ENCODE results near the gene ADGRL1.

Gene ADGRL1

DNA sequence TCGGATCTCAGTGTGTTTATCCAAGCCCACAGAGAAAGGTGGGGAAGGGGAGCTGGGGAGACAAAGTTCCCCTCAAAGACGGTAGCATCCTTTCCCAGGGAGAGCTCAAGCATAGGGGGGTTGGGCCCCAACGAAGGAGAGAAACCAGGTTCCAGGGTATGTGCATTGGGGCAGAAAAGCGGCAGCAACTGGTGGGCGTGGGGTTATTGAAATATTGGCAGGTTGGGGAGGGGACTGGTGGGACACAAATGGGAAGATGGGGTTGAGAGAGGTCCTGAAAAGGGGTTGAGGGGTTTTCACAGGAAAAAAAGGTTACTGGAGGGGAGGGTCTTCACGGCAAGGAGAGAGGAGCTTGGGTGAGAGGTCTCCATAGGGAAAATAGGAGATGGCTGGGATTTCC is 70.6 kb downstream of the ADGRL1 start:
- no peaks in the 10 kb centered on the region for H3K9me3 Mint-ChIP-seq

DNA sequence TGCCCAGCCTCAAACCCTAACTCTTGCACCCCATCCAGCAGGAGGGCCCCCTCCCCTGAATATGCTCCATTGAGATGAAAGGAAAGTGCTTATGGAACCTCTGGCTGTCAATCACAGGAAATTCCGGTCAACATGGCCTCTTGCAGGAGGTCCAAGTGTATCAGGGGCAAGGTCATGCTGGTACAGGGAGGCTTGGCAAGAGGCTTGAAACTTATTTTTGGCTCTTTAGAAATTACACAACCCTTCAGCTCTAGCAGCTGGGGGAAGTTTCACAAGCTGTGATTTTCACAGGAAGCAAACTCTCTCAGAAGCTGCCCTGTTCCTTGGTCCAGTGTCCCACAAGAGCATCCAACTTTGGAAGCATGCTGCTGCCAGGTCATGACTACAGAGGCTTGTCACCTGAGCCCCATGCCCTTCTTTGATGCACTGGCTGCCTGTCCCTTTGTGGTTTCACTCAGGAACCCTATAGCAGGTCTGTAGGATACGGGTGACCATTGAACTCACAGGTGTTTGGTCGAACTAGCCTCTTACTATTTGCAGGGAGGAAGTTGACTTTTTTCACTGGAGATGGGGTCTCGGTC is 78.0 kb downstream of the ADGRL1 start:
- no peak overlapping the region for H3K27ac Mint-ChIP-seq
- H3K36me3 Mint-ChIP-seq (ENCODE audit: low read depth), result peaks cover 38% of the 10 kb centered on the region
- no peak overlapping the region for H3K4me3 Mint-ChIP-seq
- H3K4me1 Mint-ChIP-seq (ENCODE audit: low read depth), result no peaks in the 10 kb centered on the region
- no peaks in the 10 kb centered on the region for H3K27me3 Mint-ChIP-seq
- H3K9me3 Mint-ChIP-seq, result no peaks in the 10 kb centered on the region

More for the DNA sequence above, 70.6 kb downstream of the ADGRL1 start:
- peak overlapping the region; percentile 97 for H3K4me3 Mint-ChIP-seq
- H3K4me1 Mint-ChIP-seq (ENCODE audit: low read depth), result peaks cover 38% of the 10 kb centered on the region
- no peaks in the 10 kb centered on the region for H3K27me3 Mint-ChIP-seq
- H3K27ac Mint-ChIP-seq, result peak overlapping the region; percentile 60
- peaks cover 13% of the 10 kb centered on the region for H3K36me3 Mint-ChIP-seq (ENCODE audit: low read depth)

DNA sequence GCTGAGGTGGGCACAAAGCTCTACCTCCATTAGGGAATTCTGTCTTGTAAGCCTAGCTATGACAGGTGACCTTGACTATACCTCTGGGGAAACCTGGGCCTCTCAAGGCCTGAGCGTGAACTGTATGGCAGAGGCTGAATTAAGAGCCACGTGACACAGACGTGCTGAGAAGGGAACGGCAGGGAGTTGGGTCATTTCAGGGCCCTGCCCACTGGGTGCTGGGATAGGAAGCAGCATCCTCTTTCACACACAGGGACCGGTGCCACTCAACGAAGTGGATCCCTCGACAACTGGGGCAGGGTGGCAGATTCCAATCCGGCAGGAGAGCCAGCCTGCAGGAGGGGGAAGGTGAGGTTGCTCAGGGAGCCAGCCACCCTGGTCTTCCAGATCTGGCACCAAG is 78.8 kb downstream of the ADGRL1 start:
- Mint-ChIP-seq H3K4me1 (ENCODE audit: low read depth) (no peaks in the 10 kb centered on the region), H3K27ac (no peak overlapping the region)

DNA sequence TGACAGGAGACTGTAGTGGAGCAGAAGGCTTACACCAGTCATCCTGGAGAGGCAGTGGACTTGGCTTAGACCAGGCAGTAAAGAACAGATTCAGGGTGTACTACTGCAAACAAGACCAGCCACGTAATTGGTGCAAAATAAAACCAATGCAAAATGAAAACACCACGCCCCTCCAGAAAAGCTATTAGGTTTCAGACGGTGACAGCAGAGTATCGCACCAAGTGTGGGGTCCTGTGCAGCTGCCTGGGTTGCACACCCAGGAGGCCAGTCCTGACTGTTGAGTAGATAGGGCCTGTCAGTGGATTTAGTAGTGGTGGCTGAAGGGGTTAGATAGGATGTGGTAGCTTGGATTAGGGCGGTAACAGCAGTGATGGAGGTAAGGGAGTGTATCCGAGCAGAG is 83.0 kb downstream of the ADGRL1 start:
- Mint-ChIP-seq H3K27ac (no peak overlapping the region), H3K27me3 (no peaks in the 10 kb centered on the region), H3K9me3 (no peaks in the 10 kb centered on the region), H3K36me3 (ENCODE audit: low read depth) (peaks cover 40% of the 10 kb centered on the region), H3K4me3 (no peak overlapping the region), H3K4me1 (ENCODE audit: low read depth) (peaks cover 10% of the 10 kb centered on the region)

More for the DNA sequence above, 78.8 kb downstream of the ADGRL1 start:
- no peaks in the 10 kb centered on the region for H3K9me3 Mint-ChIP-seq
- no peak overlapping the region for H3K4me3 Mint-ChIP-seq
- peaks cover 45% of the 10 kb centered on the region for H3K36me3 Mint-ChIP-seq (ENCODE audit: low read depth)
- no peaks in the 10 kb centered on the region for H3K27me3 Mint-ChIP-seq

DNA sequence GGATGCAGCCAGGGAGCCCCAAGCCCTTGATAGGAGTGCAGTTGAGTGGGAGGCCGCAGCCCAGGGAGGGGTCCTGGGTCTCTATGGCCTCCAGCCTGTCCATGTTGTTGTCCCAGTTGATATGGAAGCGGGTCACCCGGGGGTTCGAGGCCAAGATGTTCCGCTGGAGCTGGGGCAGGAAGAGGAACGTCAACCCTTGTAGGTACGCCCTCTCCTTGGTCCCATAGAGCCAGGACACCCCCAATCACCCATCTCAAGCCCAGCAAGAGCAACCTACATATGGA is 85.5 kb downstream of the ADGRL1 start:
- no peak overlapping the region for H3K27ac Mint-ChIP-seq
- H3K4me3 Mint-ChIP-seq, result no peak overlapping the region
- H3K4me1 Mint-ChIP-seq (ENCODE audit: low read depth), result peaks cover 26% of the 10 kb centered on the region
- H3K9me3 Mint-ChIP-seq, result no peaks in the 10 kb centered on the region
- H3K36me3 Mint-ChIP-seq (ENCODE audit: low read depth), result peaks cover 28% of the 10 kb centered on the region
- H3K27me3 Mint-ChIP-seq, result no peaks in the 10 kb centered on the region

DNA sequence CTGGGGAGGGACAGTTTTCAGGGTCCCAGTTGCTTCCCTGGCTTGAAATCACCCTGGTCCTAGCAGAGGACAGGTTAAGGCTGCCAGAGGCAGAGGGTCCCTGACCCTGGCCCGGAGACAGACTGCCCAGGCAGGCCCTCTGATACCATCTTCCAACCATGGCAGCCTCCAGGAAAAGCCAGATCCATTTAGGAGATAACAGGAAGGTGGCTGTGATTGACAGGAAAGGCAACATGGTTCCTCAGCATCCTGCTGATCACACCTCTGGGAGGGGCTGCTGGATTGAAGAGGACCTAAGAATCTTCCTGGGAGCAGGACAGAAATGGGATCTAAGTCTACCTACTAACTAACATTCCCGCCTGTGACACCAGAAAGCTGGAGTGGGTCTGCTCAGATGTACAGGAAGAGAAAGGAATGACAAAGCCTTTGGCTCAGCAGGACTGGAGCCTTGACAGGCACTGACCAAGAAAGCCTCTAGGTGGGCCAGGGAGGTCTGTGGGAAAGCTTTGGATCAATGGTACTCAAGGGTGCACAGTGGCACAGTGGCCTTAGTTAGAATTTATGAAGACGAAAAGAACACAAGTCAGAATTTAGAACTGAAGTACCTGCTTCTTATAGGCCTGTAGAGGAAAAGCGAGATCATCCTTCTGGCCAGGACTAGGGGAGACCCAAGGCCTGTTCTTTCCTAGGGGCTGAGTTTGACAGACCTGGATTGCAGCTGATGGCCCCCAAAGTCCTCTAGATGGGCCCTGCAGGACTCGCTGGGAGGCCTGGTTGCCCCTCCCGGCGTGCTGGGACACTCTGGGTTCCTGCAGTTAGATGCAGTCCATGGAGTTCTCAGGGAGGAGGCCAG is 86.1 kb downstream of the ADGRL1 start:
- Mint-ChIP-seq H3K36me3 (ENCODE audit: low read depth) (peaks cover 24% of the 10 kb centered on the region), H3K4me1 (ENCODE audit: low read depth) (peaks cover 32% of the 10 kb centered on the region), H3K9me3 (no peaks in the 10 kb centered on the region), H3K27ac (no peak overlapping the region), H3K4me3 (no peak overlapping the region), H3K27me3 (no peaks in the 10 kb centered on the region)

DNA sequence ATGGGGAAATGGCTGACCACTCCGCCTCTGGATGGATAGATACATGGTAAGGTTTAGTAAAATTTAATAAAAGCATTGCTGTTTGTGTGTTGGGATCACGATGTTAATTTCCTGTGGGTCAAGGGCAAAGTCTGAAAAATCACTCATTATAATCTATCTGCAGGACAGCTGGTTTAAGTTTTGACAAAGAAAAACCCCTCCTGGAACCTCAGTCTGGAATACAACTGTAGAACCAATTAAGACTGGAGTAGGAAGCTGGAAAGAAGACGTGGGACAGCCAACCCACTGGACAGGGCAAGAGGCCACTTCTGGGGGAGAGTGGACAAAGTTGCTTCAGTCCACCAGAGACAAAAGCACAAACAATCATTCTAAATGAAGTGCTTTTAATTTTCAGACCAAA is 86.8 kb downstream of the ADGRL1 start:
- Mint-ChIP-seq H3K36me3 (ENCODE audit: low read depth) (peaks cover 18% of the 10 kb centered on the region), H3K27ac (peak overlapping the region; percentile 63), H3K4me3 (peak overlapping the region; percentile 87), H3K27me3 (no peaks in the 10 kb centered on the region), H3K4me1 (ENCODE audit: low read depth) (peaks cover 38% of the 10 kb centered on the region), H3K9me3 (no peaks in the 10 kb centered on the region)

DNA sequence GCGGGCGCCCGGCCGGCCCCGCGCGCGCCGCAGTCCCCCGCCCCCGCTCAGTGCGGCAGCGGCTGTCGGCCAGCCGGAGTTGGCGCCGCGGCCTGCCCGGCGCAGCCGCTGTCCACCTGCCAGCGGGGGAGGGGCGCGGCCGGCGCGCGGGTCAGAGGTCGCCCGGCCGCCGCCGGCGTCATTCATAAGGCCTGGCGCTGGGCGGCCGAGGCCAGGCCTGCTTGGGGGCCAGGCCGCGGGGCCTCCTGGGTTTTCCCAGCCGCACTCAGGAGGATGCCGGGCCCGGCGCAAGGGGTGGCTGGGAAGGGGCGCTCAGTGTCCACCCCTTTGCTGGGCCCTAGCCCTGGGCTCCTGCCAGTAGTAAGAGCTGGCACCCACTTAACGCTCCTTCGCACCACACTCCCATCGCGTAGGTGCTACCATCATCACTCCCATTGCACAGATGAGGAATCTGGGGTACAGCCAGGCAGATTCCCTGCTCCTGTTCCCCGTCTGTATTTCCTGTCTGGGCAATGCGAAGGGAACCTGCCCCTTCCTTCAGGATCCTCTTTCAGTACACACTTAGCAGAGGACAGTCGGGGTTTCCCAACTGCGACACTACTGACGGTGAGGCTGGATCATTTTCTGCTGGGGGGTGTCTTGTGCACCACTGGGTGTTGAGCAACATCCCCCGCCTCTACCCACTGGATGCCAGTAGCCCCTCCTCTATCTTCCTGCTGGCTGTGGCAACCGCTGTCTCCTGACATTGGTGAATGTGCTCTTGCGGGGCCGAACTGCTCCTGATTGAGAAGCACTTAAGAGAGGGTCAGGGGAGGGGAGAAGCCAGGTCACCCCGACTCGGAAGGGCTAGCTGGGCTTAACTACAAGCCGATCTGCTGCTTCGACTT is 87.6 kb downstream of the ADGRL1 start:
- no peaks in the 10 kb centered on the region for H3K9me3 Mint-ChIP-seq
- H3K27me3 Mint-ChIP-seq, result no peaks in the 10 kb centered on the region
- H3K36me3 Mint-ChIP-seq (ENCODE audit: low read depth), result peaks cover 15% of the 10 kb centered on the region
- H3K4me1 Mint-ChIP-seq (ENCODE audit: low read depth), result peaks cover 38% of the 10 kb centered on the region
- peak overlapping the region; percentile 87 for H3K4me3 Mint-ChIP-seq
- peak overlapping the region; percentile 63 for H3K27ac Mint-ChIP-seq

DNA sequence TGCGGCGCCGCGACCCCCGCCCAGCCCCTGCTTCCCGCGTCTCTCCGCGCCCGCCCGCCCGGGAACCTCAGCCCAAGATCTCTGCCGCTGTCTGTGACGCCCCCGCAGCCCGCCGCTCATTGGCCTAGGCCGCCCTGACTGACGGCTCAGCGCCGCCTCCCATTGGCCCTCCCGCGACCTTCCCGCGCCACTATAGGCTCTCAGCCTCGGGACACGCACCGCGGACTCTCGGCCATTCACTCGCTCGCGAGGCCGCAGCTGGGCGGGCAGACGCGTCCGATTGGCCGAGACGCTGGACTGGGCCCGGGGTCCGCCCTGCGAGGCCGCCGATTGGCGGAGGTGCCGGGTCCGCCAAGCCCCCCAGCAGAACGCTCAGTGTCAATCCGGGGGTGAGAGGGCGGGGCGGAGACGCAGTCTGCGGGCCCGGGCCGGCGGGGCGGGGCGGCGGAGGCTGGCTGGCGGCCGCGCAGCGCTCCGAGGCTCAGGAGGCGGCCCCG is 88.3 kb downstream of the ADGRL1 start, which contains the start of gene PRKACA:
PRKACA (minus strand) TSS at position 95 of the 497 bp plus-strand sequence. CDS start 215 bp downstream, outside the sequence.
- Mint-ChIP-seq H3K36me3 (ENCODE audit: low read depth) (peaks cover 10% of the 10 kb centered on the region), H3K27me3 (no peaks in the 10 kb centered on the region), H3K4me3 (peak within 1 kb of the TSS; percentile 87), H3K9me3 (no peaks in the 10 kb centered on the region), H3K4me1 (ENCODE audit: low read depth) (peaks cover 42% of the 10 kb centered on the region), H3K27ac (peak within 1 kb of the TSS; percentile 68)

DNA sequence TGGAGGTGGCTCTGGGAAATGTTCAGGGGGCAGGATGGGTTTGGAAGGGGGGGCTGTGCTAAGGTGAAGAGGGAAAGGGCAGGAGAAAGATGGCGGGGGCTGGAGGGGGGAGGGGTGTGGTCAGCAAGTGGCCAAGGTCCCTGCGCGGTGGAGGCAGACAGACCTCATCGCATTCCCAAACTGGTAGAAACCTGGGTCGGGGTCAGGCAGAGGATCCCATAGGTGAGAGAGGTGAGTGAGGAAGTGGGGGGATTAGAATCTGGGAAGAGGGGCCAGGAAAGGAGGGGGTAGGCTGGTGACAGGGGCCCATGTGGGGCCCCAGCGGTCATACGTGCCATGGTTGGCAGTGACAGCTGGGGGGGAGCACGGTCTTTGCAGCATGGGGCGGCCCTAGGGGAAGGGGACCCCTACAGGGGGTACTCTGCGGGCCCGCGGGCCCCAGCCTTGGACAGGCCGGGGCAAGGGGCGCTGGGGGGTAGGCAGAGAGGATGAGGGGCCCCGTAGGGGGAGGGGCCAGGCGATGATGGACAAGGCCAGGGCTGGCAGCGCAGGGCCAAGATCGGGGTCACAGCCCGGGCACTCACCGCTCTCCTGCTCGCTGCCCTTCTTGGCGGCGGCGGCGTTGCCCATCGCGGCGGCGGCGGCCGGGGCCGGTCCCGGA is 88.9 kb downstream of the ADGRL1 start:
- peak overlapping the region; percentile 86 for H3K4me3 Mint-ChIP-seq
- H3K4me1 Mint-ChIP-seq (ENCODE audit: low read depth), result peaks cover 45% of the 10 kb centered on the region
- H3K27ac Mint-ChIP-seq, result peak overlapping the region; percentile 63
- peaks cover 6% of the 10 kb centered on the region for H3K36me3 Mint-ChIP-seq (ENCODE audit: low read depth)
- no peaks in the 10 kb centered on the region for H3K27me3 Mint-ChIP-seq
- H3K9me3 Mint-ChIP-seq, result no peaks in the 10 kb centered on the region

DNA sequence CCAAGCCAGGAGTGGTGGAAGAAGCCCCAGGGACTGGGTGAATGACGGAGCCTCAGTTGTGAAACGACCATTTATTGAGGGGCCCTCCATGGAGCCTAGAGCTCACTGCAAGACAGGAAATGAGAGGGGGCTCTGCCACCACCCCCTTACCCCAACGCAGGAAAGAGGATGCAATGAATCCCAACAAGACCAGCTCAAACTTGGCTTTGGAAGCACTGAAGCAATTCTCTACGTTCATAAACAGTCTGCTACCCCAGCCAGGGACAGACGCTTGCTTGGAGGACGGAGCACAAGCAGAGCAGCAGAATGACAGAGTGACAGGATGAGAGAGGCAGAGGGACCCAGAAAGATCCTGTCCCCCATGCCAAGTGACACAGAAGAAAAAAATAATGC is 89.4 kb downstream of the ADGRL1 start:
- Mint-ChIP-seq H3K9me3 (no peaks in the 10 kb centered on the region), H3K36me3 (ENCODE audit: low read depth) (peaks cover 6% of the 10 kb centered on the region), H3K27ac (peak overlapping the region; percentile 63), H3K4me1 (ENCODE audit: low read depth) (peaks cover 48% of the 10 kb centered on the region), H3K4me3 (peak overlapping the region; percentile 86), H3K27me3 (no peaks in the 10 kb centered on the region)

DNA sequence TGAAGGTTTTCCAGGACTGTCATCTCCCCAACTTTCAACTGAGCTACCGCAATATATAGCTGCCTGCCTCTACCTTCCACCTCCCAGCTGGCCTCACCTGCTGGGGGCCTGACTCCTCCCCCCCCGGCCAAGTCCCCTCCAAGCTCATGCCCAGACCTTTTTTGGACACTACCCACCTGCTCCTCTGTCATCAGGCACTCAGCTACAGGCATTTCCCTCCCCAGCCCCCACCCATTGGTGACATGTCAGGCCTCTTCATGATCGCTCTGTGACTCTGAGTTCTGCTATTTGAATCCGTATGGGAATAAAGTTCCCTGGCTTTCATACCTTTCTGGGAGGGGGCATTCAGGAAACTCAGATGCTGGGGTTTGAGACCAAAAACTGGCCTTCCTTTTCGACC is 90.2 kb downstream of the ADGRL1 start:
- Mint-ChIP-seq H3K27ac (no peak overlapping the region), H3K27me3 (no peaks in the 10 kb centered on the region), H3K4me1 (ENCODE audit: low read depth) (peaks cover 48% of the 10 kb centered on the region), H3K4me3 (peak overlapping the region; percentile 39), H3K9me3 (no peaks in the 10 kb centered on the region), H3K36me3 (ENCODE audit: low read depth) (peaks cover 6% of the 10 kb centered on the region)

DNA sequence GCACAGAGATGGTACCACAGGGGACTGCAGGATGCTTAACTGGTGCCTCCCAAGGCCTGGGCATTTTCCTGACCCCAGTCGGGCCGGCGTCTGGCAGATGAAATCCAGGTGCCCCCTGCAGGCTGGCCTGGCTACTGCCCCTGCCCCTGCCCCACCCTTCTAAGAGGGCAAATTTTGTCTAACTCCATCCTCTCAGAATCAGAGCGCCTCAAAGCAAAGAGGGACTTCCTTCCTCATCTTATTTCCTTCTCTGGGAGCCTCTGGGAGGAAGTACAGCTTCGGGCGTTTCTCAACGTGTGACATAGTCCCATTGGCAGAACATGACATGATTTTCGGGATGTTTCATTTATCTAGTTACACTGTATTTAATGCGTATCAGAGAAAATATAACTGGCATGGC is 91.1 kb downstream of the ADGRL1 start:
- Mint-ChIP-seq H3K36me3 (ENCODE audit: low read depth) (peaks cover 6% of the 10 kb centered on the region), H3K4me3 (no peak overlapping the region), H3K9me3 (no peaks in the 10 kb centered on the region), H3K27me3 (no peaks in the 10 kb centered on the region), H3K27ac (no peak overlapping the region), H3K4me1 (ENCODE audit: low read depth) (peaks cover 48% of the 10 kb centered on the region)

DNA sequence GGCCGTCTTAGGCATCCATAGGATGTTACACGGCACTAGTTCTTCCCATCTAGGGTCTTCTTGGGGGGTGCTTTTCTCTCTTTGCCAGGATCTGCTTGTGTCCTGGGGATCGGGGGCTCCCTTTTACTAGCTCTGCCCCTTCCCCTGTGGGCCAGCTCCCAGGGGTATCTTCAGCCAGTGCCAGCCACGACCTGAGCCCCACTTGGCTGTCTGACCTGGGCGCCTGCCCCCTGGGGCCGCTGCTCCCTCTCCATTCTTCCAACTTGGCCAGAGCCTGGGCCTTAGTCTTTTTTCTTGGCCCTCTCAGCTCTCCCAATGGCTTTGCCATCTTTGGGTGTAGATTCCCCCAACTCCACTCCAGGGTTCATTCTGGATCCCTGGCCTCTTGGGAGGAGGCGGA is 91.5 kb downstream of the ADGRL1 start:
- Mint-ChIP-seq H3K27me3 (no peaks in the 10 kb centered on the region), H3K4me1 (ENCODE audit: low read depth) (peaks cover 48% of the 10 kb centered on the region), H3K27ac (no peak overlapping the region), H3K36me3 (ENCODE audit: low read depth) (peaks cover 6% of the 10 kb centered on the region), H3K9me3 (no peaks in the 10 kb centered on the region), H3K4me3 (no peak overlapping the region)

All from stimulated activated naive CD8-positive, alpha-beta T cell treated with anti-CD3 and anti-CD28 coated beads, Interleukin-15, Interleukin-2, amounts not matched to agents 100 ng/mL and 50 ng/mL, for 24 hours (primary cell).